H1 (cell line): ENCODE results near the gene ATP4A. TPM values are rescaled to one million over a fixed set of nuclear protein-coding genes. Genes with fewer than 3 reads are reported as not detected.

Experiments
- CTCF ChIA-PET: fragments of 300-600 bp; sonication (Branson Sonifier 250); formaldehyde crosslinking; loops from one replicate; lab custom pipeline; 2021; ENCODE audit not compliant: partially characterized antibody; lab: Charles Lee
- POLR2A ChIA-PET: fragments of 300-600 bp; sonication (Branson Sonifier 250); formaldehyde crosslinking; loops from one replicate; lab custom pipeline; 2021; ENCODE audit warnings: inconsistent platforms; ENCODE audit not compliant: partially characterized antibody; lab: Charles Lee
- DNase-seq, 2 experiments: peaks; one replicate each; pipeline versions ENCODE4 v3.0.0 to v3.0.0-alpha.2; 2010 to 2022; ENCODE audit warnings: low spot score in 2 of 2, low read depth in 1 of 2, mixed read lengths in 1 of 2
- FAIRE-seq: peaks from 2 replicates; lab custom pipeline; 2011; peaks lifted over from hg19 to GRCh38; lab: Jason Lieb, UNC
- H2AFZ ChIP-seq: 2 replicates; pipeline ENCODE4 v1.8.1; 2012; ENCODE audit warnings: low read length, inconsistent platforms
- H2AK5ac ChIP-seq: 2 replicates; pipeline ENCODE4 v1.6.1; 2013; ENCODE audit warnings: low read depth, low read length
- H2BK120ac ChIP-seq: replicated peaks from 2 replicates; pipeline ENCODE3; 2013; ENCODE audit warnings: low read depth, low read length, inconsistent platforms
- H2BK12ac ChIP-seq: 2 replicates; pipeline ENCODE4 v1.6.1; 2013; ENCODE audit warnings: low read depth, low read length
- H2BK15ac ChIP-seq: 2 replicates; pipeline ENCODE4 v1.6.1; 2013; ENCODE audit warnings: low read length
- H2BK20ac ChIP-seq: 2 replicates; pipeline ENCODE4 v1.6.1; 2013; ENCODE audit warnings: low read length
- H2BK5ac ChIP-seq: 2 replicates; pipeline ENCODE4 v1.6.1; 2013; ENCODE audit warnings: low read depth, low read length
- H3K14ac ChIP-seq: 2 replicates; pipeline ENCODE4 v1.6.1; 2013; ENCODE audit warnings: inconsistent platforms; ENCODE audit not compliant: insufficient read length
- H3K18ac ChIP-seq: 2 replicates; pipeline ENCODE4 v1.6.1; 2013; ENCODE audit warnings: low read length; ENCODE audit errors: extremely low read depth
- H3K23ac ChIP-seq: 2 replicates; pipeline ENCODE4 v1.6.1; 2013; ENCODE audit warnings: inconsistent platforms; ENCODE audit not compliant: insufficient read length
- H3K23me2 ChIP-seq: 2 replicates; pipeline ENCODE4 v1.6.1; 2013; ENCODE audit warnings: low read depth, low read length
- H3K27ac ChIP-seq: 2 replicates; pipeline ENCODE4 v1.6.1; 2011; ENCODE audit warnings: low read depth, low read length, inconsistent platforms
- H3K27me3 ChIP-seq, 4 experiments: replicated peaks in 1 of 4; 1 replicate in 1 of 4; 2 replicates in 3 of 4; pipeline versions ENCODE4 v1.6.1 to v1.8.1; 2011 to 2013; ENCODE audit warnings: low read length in 3 of 4, mild to moderate bottlenecking in 3 of 4, inconsistent platforms in 2 of 4, mixed read lengths in 2 of 4, moderate library complexity in 1 of 4; ENCODE audit not compliant: control insufficient read depth in 3 of 4, insufficient read depth in 3 of 4; ENCODE audit errors: extremely low read depth in 1 of 4
- H3K36me3 ChIP-seq, 4 experiments: 2 replicates each; pipeline versions ENCODE4 v1.6.1 to v1.8.1; 2011 to 2013; ENCODE audit warnings: mild to moderate bottlenecking in 4 of 4, low read length in 3 of 4, moderate library complexity in 2 of 4, control low read depth in 1 of 4, inconsistent platforms in 1 of 4; ENCODE audit not compliant: insufficient read depth in 4 of 4, control insufficient read depth in 2 of 4
- H3K4ac ChIP-seq: replicated peaks from 2 replicates; pipeline ENCODE3; 2013; ENCODE audit warnings: low read length, low read depth, mixed read lengths, inconsistent platforms; ENCODE audit not compliant: insufficient read length
- H3K4me1 ChIP-seq, 4 experiments: replicated peaks in 1 of 4; 1 replicate in 1 of 4; 2 replicates in 3 of 4; pipeline versions ENCODE4 v1.6.1 to v1.8.1; 2011 to 2013; ENCODE audit warnings: low read length in 3 of 4, inconsistent platforms in 2 of 4, mixed read lengths in 1 of 4; ENCODE audit not compliant: insufficient read depth in 4 of 4, control insufficient read depth in 3 of 4
- H3K4me2 ChIP-seq, 2 experiments: 2 replicates each; pipeline versions ENCODE4 v1.6.1 to v1.8.1; 2011 to 2013; ENCODE audit warnings: low read depth in 2 of 2, low read length in 2 of 2, control low read depth in 1 of 2, inconsistent platforms in 1 of 2, mild to moderate bottlenecking in 1 of 2; ENCODE audit not compliant: insufficient read depth in 1 of 2
- H3K4me3 ChIP-seq, 4 experiments: fragments of 200-600, 300-600 bp in 1 of 4; sonication (generic), shearing (Covaris generic), sonication (Bioruptor Twin) in 1 of 4; 2 replicates each; pipeline versions ENCODE4 v1.5.1 to v1.8.1; 2011 to 2016; ENCODE audit warnings: low read length in 4 of 4, low read depth in 3 of 4, control low read depth in 2 of 4, inconsistent platforms in 2 of 4, mild to moderate bottlenecking in 2 of 4, mixed read lengths in 1 of 4, moderate library complexity in 1 of 4; ENCODE audit not compliant: insufficient read depth in 2 of 4; ENCODE audit errors: extremely low read depth in 1 of 4
- H3K56ac ChIP-seq: replicated peaks from 2 replicates; pipeline ENCODE3; 2013; ENCODE audit warnings: low read depth, mild to moderate bottlenecking, mixed read lengths, low read length, inconsistent platforms; ENCODE audit not compliant: insufficient read length
- H3K79me1 ChIP-seq: 2 replicates; pipeline ENCODE4 v1.6.1; 2013; ENCODE audit warnings: low read depth, low read length, control low read depth
- H3K79me2 ChIP-seq, 2 experiments: 2 replicates each; pipeline versions ENCODE4 v1.6.1 to v1.8.1; 2012 to 2013; ENCODE audit warnings: low read length in 2 of 2, mild to moderate bottlenecking in 2 of 2, inconsistent platforms in 1 of 2; ENCODE audit not compliant: insufficient read depth in 2 of 2, control insufficient read depth in 1 of 2
- H3K9ac ChIP-seq, 4 experiments: replicated peaks in 1 of 4; 1 replicate in 1 of 4; 2 replicates in 3 of 4; pipeline versions ENCODE4 v1.6.1 to v1.8.1; 2011 to 2013; ENCODE audit warnings: low read depth in 3 of 4, low read length in 3 of 4, control low read depth in 2 of 4, mild to moderate bottlenecking in 2 of 4, moderate library complexity in 2 of 4, inconsistent platforms in 1 of 4; ENCODE audit errors: extremely low read depth in 1 of 4
- H3K9me3 ChIP-seq, 2 experiments: 2 replicates each; pipeline versions ENCODE4 v1.6.1 to v1.8.1; 2012 to 2013; ENCODE audit warnings: mild to moderate bottlenecking in 2 of 2, moderate library complexity in 2 of 2, control low read depth in 1 of 2, inconsistent platforms in 1 of 2, low read depth in 1 of 2, low read length in 1 of 2, mixed read lengths in 1 of 2; ENCODE audit not compliant: insufficient read depth in 2 of 2
- H4K20me1 ChIP-seq, 2 experiments: replicated peaks in 1 of 2; 2 replicates each; pipeline versions ENCODE3 to v1.8.1; 2011 to 2013; ENCODE audit warnings: inconsistent platforms in 2 of 2, low read length in 2 of 2, mild to moderate bottlenecking in 1 of 2; ENCODE audit not compliant: insufficient read depth in 2 of 2, control insufficient read depth in 1 of 2
- H4K5ac ChIP-seq: 2 replicates; pipeline ENCODE4 v1.6.1; 2013; ENCODE audit warnings: low read length, low read depth, mixed read lengths, inconsistent platforms; ENCODE audit not compliant: insufficient read length
- H4K8ac ChIP-seq: 2 replicates; pipeline ENCODE4 v1.8.0; 2013; ENCODE audit warnings: mild to moderate bottlenecking, moderate library complexity, low read length, inconsistent platforms; ENCODE audit not compliant: insufficient read depth; ENCODE audit errors: extremely low read depth
- H4K91ac ChIP-seq: replicated peaks from 2 replicates; pipeline ENCODE3; 2013; ENCODE audit warnings: low read length, mixed read lengths, inconsistent platforms; ENCODE audit not compliant: insufficient read length
- BACH1 ChIP-seq: IDR thresholded peaks from 2 replicates; pipeline ENCODE4 v1.6.1; 2012; ENCODE audit warnings: low read length, improper control_type of control experiment
- BRCA1 ChIP-seq: IDR thresholded peaks from 2 replicates; pipeline ENCODE4 v1.6.1; 2012; ENCODE audit warnings: low read depth, low read length, improper control_type of control experiment
- CHD1 ChIP-seq: IDR thresholded peaks from 2 replicates; pipeline ENCODE4 v1.6.1; 2012; ENCODE audit warnings: low read depth, low read length, improper control_type of control experiment
- CREB1 ChIP-seq: IDR thresholded peaks from 2 replicates; pipeline ENCODE4 v1.6.1; 2012; ENCODE audit warnings: inconsistent platforms
- FOSL1 ChIP-seq: IDR thresholded peaks from 2 replicates; pipeline ENCODE4 v1.6.1; 2011; ENCODE audit warnings: mild to moderate bottlenecking, low read depth, low read length, moderate library complexity; ENCODE audit not compliant: insufficient read depth
- GABPA ChIP-seq: IDR thresholded peaks from 2 replicates; pipeline ENCODE4 v1.6.1; 2011; ENCODE audit warnings: mild to moderate bottlenecking, low read length, moderate library complexity, borderline replicate concordance; ENCODE audit not compliant: insufficient read depth
- HDAC2 ChIP-seq, 2 experiments: fragments of 300-600 bp in 1 of 2; sonication (generic) in 1 of 2; IDR thresholded peaks; 2 replicates each; pipeline ENCODE4 v1.6.1; 2011 to 2012; ENCODE audit warnings: low read depth in 2 of 2, low read length in 2 of 2, mild to moderate bottlenecking in 2 of 2, moderate library complexity in 2 of 2, borderline replicate concordance in 1 of 2, inconsistent platforms in 1 of 2
- POLR2A ChIP-seq, 2 experiments: IDR thresholded peaks; 1 replicate in 1 of 2; 2 replicates in 1 of 2; pipeline ENCODE4 v1.6.1; 2011; ENCODE audit warnings: low read depth in 2 of 2, low read length in 2 of 2, mild to moderate bottlenecking in 2 of 2; ENCODE audit errors: control extremely low read depth in 1 of 2
- SIN3A ChIP-seq, 2 experiments: IDR thresholded peaks in 1 of 2; conservative IDR thresholded peaks in 1 of 2; 2 replicates each; pipeline ENCODE4 v1.6.1; 2011 to 2012; ENCODE audit warnings: low read length in 2 of 2, improper control_type of control experiment in 1 of 2, low read depth in 1 of 2, mild to moderate bottlenecking in 1 of 2
- SIX5 ChIP-seq: IDR thresholded peaks from 2 replicates; pipeline ENCODE4 v1.6.1; 2011; ENCODE audit warnings: mild to moderate bottlenecking, low read depth, low read length
- TCF12 ChIP-seq: IDR thresholded peaks from 2 replicates; pipeline ENCODE4 v1.6.1; 2011; ENCODE audit warnings: low read depth, mild to moderate bottlenecking, low read length
- TEAD4 ChIP-seq: IDR thresholded peaks from 2 replicates; pipeline ENCODE4 v1.6.1; 2012; ENCODE audit warnings: low read depth, low read length, inconsistent platforms, mixed read lengths
- WGBS, 2 experiments: shearing (Covaris generic) in 1 of 2; methylation state at CpG; one replicate each; pipeline versions ENCODE4 v1.1.6 to v1.1.7; 2013 to 2015; ENCODE audit warnings: low lambda C conversion rate in 2 of 2, mixed read lengths in 2 of 2, inconsistent platforms in 1 of 2, low coverage in 1 of 2, missing lambda C conversion rate in 1 of 2; ENCODE audit not compliant: insufficient replicate concordance in 2 of 2, insufficient coverage in 1 of 2, insufficient read length in 1 of 2; ENCODE audit errors: extremely low coverage in 1 of 2, missing lambda C conversion rate in 1 of 2; 5-methylcytosine and 5-hydroxymethylcytosine counted together
- polyA plus RNA-seq, 7 experiments: library from polyadenylated mRNA; depleted of rRNA in 3 of 7; stranded (reverse) in 5 of 7; unstranded in 2 of 7; fragments of >200 nt in 5 of 7; fragments of 200-250 nt in 2 of 7; gene quantifications; 1 replicate in 5 of 7; 2 replicates in 1 of 7; 4 replicates in 1 of 7; pipeline versions ENCODE4 v1.2.1 to v1.2.3, GENCODE V29; 2011 to 2013; ENCODE audit warnings: missing spikeins in 2 of 7, mixed read lengths in 2 of 7
- total RNA-seq: library from RNA; stranded (reverse); fragmentation: NEBNext Ultra II Directional; extraction: Animal tissue kit (Norgen Biotek cat#: 25700); gene quantifications from 2 replicates; pipeline ENCODE4 v1.2.1, GENCODE V29; 2021
- TF ChIP-seq, protein P1 (sequence below): IDR thresholded peaks from 2 replicates; pipeline ENCODE4 v1.6.1; 2011; ENCODE audit warnings: low read length, improper control_type of control experiment

ATP4A gene
- total and polyA plus RNA-seq, 2 of the 8 experiments (the other 6 are each of a cell fraction or from before 2014, with no cell fraction given): 0.50 to 1.2 TPM

DNA sequence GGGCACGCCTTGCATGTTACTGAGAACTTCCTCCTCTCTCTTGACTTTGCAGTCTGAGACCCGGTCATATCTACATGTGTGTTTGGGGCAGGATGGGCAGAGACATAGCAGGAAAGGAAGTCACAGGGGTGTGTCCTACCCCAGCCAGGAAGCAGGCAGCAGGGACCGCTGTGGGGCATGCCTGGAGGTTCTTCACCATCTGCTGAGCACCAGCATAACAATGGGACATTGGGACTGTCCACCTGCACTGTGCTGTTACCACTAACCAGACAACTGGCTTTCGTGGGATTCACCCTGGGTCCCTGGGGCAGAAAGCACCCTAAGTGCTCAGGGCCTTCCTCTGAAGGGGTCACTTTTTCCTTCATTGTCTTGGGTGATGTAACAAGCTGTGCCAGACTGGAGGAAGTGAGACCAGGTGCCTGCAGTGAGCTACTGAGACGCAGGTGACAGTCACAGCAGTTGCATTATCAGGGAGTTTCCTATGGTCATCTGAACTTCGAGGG lies 46.4 kb upstream of the ATP4A start:
- WGBS, 2 experiments: 89% methylated on average over 6 of the region's 6 CpGs; no CpG with 5 or more reads in 1 of the 2 experiments
- no peak overlapping the region for H3K23ac ChIP-seq
- H3K9ac ChIP-seq: no peak overlapping the region
- POLR2A ChIA-PET: interaction anchor here (3.8 kb wide), 1 partner anchor 12 kb away, joined by 16 read pairs; no protein-coding TSS in a partner anchor
- no peak overlapping the region for H2BK120ac ChIP-seq
- no peaks in the 10 kb centered on the region for H3K79me2 ChIP-seq
- peaks cover 0 to 3% (median 0%) of the 10 kb centered on the region in 4 experiments; a peak in 1 of 7 replicates for H3K27me3 ChIP-seq
- DNase-seq (no peak), FAIRE-seq (no peak)
- CTCF ChIA-PET: interaction anchor here (0.7 to 7.1 kb wide), 5 partner anchors 18 to 282 kb away, joined by 3 to 38 read pairs (median 4); no protein-coding TSS in a partner anchor
- H2AFZ ChIP-seq: no peak overlapping the region
- peaks cover 0 to 4% (median 2%) of the 10 kb centered on the region in 4 experiments; a peak in 4 of 7 replicates for H3K4me1 ChIP-seq
- H3K79me1 ChIP-seq: no peaks in the 10 kb centered on the region
- H3K23me2 ChIP-seq: peaks cover 8% of the 10 kb centered on the region; the same call in 1 of the 2 replicates
- H3K4me2 ChIP-seq: no peak overlapping the region
- no peak overlapping the region for H4K8ac ChIP-seq
- no peak overlapping the region for H2BK15ac ChIP-seq
- no peak overlapping the region for H3K14ac ChIP-seq
- no peak overlapping the region for H3K4ac ChIP-seq
- no peaks in the 10 kb centered on the region for H4K20me1 ChIP-seq
- H2AK5ac ChIP-seq: no peak overlapping the region
- H3K36me3 ChIP-seq: no peaks in the 10 kb centered on the region
- peaks cover 5 to 8% of the 10 kb centered on the region in 2 experiments for H3K9me3 ChIP-seq
- no peak overlapping the region for H3K27ac ChIP-seq
- H4K91ac ChIP-seq: no peak overlapping the region
- no peak overlapping the region for H2BK20ac ChIP-seq
- H3K56ac ChIP-seq: no peak overlapping the region
- H3K4me3 ChIP-seq: no peak overlapping the region
- no peak overlapping the region for H4K5ac ChIP-seq
- no peak overlapping the region for H3K18ac ChIP-seq
- H2BK5ac ChIP-seq: no peak overlapping the region
- H2BK12ac ChIP-seq: no peak overlapping the region
- TF ChIP-seq SIN3A (conservative IDR thresholded peaks at IDR 0.05 in 1 of 2, IDR thresholded peaks at IDR 0.05 in 1 of 2; ENCODE audit: low read depth in 1 of 2, low read length in 2 of 2) (no peak), HDAC2 (IDR thresholded peaks at IDR 0.05; ENCODE audit: borderline replicate concordance in 1 of 2, low read depth in 2 of 2, low read length in 2 of 2) (no peak), GABPA (no peak), CHD1 (no peak), FOSL1 (no peak), TEAD4 (no peak), TCF12 (no peak), BRCA1 (no peak), POLR2A (IDR thresholded peaks at IDR 0.05; ENCODE audit: control extremely low read depth in 1 of 2, low read depth in 2 of 2, low read length in 2 of 2) (no peak), SIX5 (no peak), BACH1 (no peak), CREB1 (no peak)
- TF ChIP-seq, protein P1, sequence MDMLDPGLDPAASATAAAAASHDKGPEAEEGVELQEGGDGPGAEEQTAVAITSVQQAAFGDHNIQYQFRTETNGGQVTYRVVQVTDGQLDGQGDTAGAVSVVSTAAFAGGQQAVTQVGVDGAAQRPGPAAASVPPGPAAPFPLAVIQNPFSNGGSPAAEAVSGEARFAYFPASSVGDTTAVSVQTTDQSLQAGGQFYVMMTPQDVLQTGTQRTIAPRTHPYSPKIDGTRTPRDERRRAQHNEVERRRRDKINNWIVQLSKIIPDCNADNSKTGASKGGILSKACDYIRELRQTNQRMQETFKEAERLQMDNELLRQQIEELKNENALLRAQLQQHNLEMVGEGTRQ: no peak
